GM21526 (cell line): Measurements from ENCODE around the gene STX2.
A peak's percentile ranks its signal among the peaks of the same experiment; 100 is the strongest.
"Not testable (repeated sequence)": the region's sequence is repeated elsewhere in the genome, so short reads cannot be mapped to it uniquely, and the experiment has no call there.

Source experiments
- ATAC-seq: cut with Tn5 transposase; IDR thresholded peaks from one replicate; pipeline ENCODE4 v1.9.1; 2021; ENCODE audit warnings: moderate library complexity; ENCODE audit not compliant: unreplicated experiment, low FRiP score

The STX2 gene

GRCh38 chr12:130804216-130804615 lies 34.8 kb downstream of the STX2 start:
- ATAC-seq, result no peak

- ATAC-seq, result no peak
Observed at GRCh38 chr12:130803702-130804101, 35.3 kb downstream of the STX2 start.

- no peak for ATAC-seq
Observed at GRCh38 chr12:130800312-130800711, 38.7 kb downstream of the STX2 start.

- ATAC-seq, result no peak
Observed at GRCh38 chr12:130799051-130799450, 40.0 kb downstream of the STX2 start.

GRCh38 chr12:130796985-130797686 lies 41.9 kb downstream of the STX2 start:
- ATAC-seq, result peak; percentile 85

- no peak for ATAC-seq
Observed at GRCh38 chr12:130795906-130796305, 43.1 kb downstream of the STX2 start.

- ATAC-seq, result no peak
Observed at GRCh38 chr12:130793554-130793849, 45.5 kb downstream of the STX2 start.

GRCh38 chr12:130792821-130793553 lies 46.1 kb downstream of the STX2 start:
- no peak for ATAC-seq

- no peak for ATAC-seq
Observed at GRCh38 chr12:130791629-130792028, 47.4 kb downstream of the STX2 start.

- ATAC-seq, result no peak
Observed at GRCh38 chr12:130788515-130788914, 50.5 kb downstream of the STX2 start.

GRCh38 chr12:130787445-130788410 lies 51.3 kb downstream of the STX2 start:
- ATAC-seq, result no peak

GRCh38 chr12:130787041-130787440 lies 52.0 kb downstream of the STX2 start:
- no peak for ATAC-seq

GRCh38 chr12:130783110-130783715 lies 55.8 kb downstream of the STX2 start:
- ATAC-seq, result no peak

GRCh38 chr12:130782245-130782644 lies 56.8 kb downstream of the STX2 start:
- not testable (repeated sequence) for ATAC-seq

GRCh38 chr12:130780880-130781575 lies 58.0 kb downstream of the STX2 start:
- ATAC-seq, result no peak

- ATAC-seq, result no peak
Observed at GRCh38 chr12:130780325-130780724, 58.7 kb downstream of the STX2 start.

- ATAC-seq, result no peak
Observed at GRCh38 chr12:130778776-130779175, 60.3 kb downstream of the STX2 start.

GRCh38 chr12:130776857-130777339 lies 62.2 kb downstream of the STX2 start:
- no peak for ATAC-seq

GRCh38 chr12:130775953-130776856 lies 62.8 kb downstream of the STX2 start:
- peak; percentile 54 for ATAC-seq
